ENCODE measurements around the gene SCN9A.
A peak's percentile ranks its signal among the peaks of the same experiment; 100 is the strongest.

The SCN9A gene

GRCh38 chr2:166173263-166173662, 202.5 kb downstream of the SCN9A start:
- Mint-ChIP-seq H3K9me3 (no peaks in the 10 kb centered on the region), H3K27me3 (ENCODE audit: low read depth, poor library complexity) (peaks cover 3% of the 10 kb centered on the region), H3K36me3 (ENCODE audit: low read depth) (no peaks in the 10 kb centered on the region), H3K27ac (no peak overlapping the region), H3K4me1 (no peaks in the 10 kb centered on the region), H3K4me3 (no peak overlapping the region)
- TF ChIP-seq, protein P1, sequence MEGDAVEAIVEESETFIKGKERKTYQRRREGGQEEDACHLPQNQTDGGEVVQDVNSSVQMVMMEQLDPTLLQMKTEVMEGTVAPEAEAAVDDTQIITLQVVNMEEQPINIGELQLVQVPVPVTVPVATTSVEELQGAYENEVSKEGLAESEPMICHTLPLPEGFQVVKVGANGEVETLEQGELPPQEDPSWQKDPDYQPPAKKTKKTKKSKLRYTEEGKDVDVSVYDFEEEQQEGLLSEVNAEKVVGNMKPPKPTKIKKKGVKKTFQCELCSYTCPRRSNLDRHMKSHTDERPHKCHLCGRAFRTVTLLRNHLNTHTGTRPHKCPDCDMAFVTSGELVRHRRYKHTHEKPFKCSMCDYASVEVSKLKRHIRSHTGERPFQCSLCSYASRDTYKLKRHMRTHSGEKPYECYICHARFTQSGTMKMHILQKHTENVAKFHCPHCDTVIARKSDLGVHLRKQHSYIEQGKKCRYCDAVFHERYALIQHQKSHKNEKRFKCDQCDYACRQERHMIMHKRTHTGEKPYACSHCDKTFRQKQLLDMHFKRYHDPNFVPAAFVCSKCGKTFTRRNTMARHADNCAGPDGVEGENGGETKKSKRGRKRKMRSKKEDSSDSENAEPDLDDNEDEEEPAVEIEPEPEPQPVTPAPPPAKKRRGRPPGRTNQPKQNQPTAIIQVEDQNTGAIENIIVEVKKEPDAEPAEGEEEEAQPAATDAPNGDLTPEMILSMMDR (IDR thresholded peaks at IDR 0.05) = no peak
- no peak for DNase-seq

DNA sequence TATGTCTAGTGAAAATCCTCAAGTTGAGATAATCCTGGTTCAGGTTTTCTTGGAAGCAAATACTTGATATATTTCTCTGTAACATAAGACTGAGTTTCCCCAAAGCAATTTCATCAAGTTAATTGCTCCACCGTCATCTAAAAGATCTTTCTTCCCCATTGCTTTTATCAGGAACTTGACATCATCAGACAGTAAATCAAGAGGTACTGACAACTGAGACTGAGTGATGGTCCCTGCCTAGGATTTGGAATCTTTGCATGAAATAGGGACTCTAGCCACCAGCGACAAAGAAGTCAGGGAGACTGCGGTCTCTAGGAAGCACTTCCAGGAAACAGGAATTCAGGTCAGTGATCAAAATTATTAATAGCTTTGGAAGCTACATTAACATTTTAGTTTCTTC, 204.5 kb downstream of the SCN9A start:
- Mint-ChIP-seq H3K36me3 (ENCODE audit: low read depth) (no peaks in the 10 kb centered on the region), H3K27ac (peak overlapping the region; percentile 52), H3K27me3 (ENCODE audit: low read depth, poor library complexity) (peaks cover 5% of the 10 kb centered on the region), H3K4me1 (peaks cover 5% of the 10 kb centered on the region), H3K9me3 (no peaks in the 10 kb centered on the region), H3K4me3 (no peak overlapping the region)
- TF ChIP-seq, protein P1 (IDR thresholded peaks at IDR 0.05) = no peak
- DNase-seq = no peak

DNA sequence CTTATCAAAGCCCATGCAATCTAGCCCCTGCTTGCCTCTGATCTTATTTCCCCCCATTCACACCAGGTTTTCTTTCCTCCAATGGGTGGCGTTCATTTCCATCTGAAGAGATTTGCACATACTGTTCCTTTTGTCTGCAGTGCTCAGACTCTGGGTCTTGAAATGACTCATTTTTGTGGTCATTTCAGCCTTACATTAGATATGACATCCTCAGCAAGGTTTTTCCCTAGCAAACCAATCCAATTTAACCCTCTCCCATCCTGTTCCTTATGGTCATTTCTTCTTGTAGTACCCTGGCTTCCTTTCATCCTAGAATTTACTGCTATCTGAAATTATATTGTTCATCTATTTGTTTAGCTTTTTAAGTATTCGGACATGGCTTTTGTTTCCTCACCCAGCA, 205.4 kb downstream of the SCN9A start:
- TF ChIP-seq, protein P1 (IDR thresholded peaks at IDR 0.05) = no peak
- Mint-ChIP-seq H3K4me3 (no peak overlapping the region), H3K27me3 (ENCODE audit: low read depth, poor library complexity) (peaks cover 5% of the 10 kb centered on the region), H3K9me3 (no peaks in the 10 kb centered on the region), H3K27ac (no peak overlapping the region), H3K4me1 (peaks cover 5% of the 10 kb centered on the region), H3K36me3 (ENCODE audit: low read depth) (no peaks in the 10 kb centered on the region)
- DNase-seq = no peak

DNA sequence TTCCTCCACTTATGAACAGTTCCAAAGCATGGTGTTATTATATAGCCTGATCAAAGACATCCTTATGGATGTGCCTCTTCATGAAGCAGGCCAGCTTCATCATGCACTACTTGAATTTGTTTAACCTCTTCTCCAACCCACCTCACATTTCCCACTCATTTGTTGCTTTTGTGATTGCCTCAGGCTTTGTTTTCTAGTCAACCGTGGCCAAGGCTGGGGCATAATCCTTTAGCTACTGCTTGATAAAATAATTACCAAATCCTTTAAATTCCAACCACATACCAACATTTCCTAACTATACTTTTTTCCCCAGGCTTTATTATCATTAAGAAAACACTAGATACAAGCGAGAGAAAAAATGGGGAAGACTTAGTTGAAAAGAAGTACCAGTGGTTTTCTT, 208.3 kb downstream of the SCN9A start:
- DNase-seq = no peak
- TF ChIP-seq, protein P1 (IDR thresholded peaks at IDR 0.05) = no peak
- peaks cover 5% of the 10 kb centered on the region for H3K4me1 Mint-ChIP-seq
- H3K9me3 Mint-ChIP-seq = no peaks in the 10 kb centered on the region
- H3K27me3 Mint-ChIP-seq (ENCODE audit: low read depth, poor library complexity) = peaks cover 3% of the 10 kb centered on the region
- no peak overlapping the region for H3K4me3 Mint-ChIP-seq
- H3K27ac Mint-ChIP-seq = no peak overlapping the region
- no peaks in the 10 kb centered on the region for H3K36me3 Mint-ChIP-seq (ENCODE audit: low read depth)

DNA sequence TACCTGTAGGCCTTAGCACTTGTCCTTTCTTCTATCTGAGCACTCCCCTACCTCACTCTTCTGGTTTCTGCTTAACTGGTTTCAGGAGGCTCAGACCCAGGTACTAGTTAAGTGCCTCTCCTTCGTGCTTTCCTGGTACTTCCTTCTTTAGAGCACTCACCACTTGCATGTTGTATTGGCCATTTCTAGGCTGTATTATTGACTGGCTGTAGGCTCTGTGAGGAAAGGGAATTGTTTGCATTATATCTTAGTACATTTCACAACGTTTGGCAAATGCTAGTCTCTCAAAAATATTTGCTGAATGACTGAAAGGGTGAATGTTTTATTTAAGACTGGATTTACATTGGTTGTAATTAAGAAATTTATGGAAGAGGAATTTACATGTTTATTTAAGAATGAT, 212.0 kb downstream of the SCN9A start:
- Mint-ChIP-seq H3K4me1 (peaks cover 5% of the 10 kb centered on the region), H3K36me3 (ENCODE audit: low read depth) (no peaks in the 10 kb centered on the region), H3K27me3 (ENCODE audit: low read depth, poor library complexity) (peaks cover 3% of the 10 kb centered on the region), H3K9me3 (no peaks in the 10 kb centered on the region), H3K4me3 (no peak overlapping the region), H3K27ac (no peak overlapping the region)
- DNase-seq = no peak
- TF ChIP-seq, protein P1 (IDR thresholded peaks at IDR 0.05) = no peak

DNA sequence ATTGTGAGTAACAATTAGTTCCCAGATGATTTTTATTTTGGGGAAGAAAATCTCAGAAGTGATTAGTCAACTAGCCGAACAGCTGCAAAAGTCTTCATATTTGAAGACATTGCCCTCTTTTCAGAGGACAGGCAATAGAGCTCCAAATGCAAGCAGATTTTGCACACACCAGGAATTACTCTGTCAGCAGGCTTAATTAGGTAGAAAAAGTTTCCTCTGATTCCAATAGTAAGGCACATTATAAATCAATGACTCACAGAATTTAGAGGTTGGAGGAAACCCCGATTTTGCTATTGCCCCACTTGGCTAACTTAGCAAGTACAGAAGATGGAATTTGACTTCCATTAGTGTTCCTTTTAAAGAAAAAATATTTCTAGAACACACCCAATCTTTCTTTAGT, 217.2 kb downstream of the SCN9A start:
- H3K27me3 Mint-ChIP-seq (ENCODE audit: low read depth, poor library complexity) = no peaks in the 10 kb centered on the region
- no peak for DNase-seq
- H3K36me3 Mint-ChIP-seq (ENCODE audit: low read depth) = no peaks in the 10 kb centered on the region
- no peaks in the 10 kb centered on the region for H3K4me1 Mint-ChIP-seq
- H3K9me3 Mint-ChIP-seq = no peaks in the 10 kb centered on the region
- TF ChIP-seq, protein P1 (IDR thresholded peaks at IDR 0.05) = no peak
- H3K4me3 Mint-ChIP-seq = no peak overlapping the region
- H3K27ac Mint-ChIP-seq = no peak overlapping the region
